ENCODE measurements around the gene HLA-DQA1. TPM values are rescaled to one million over a fixed set of nuclear protein-coding genes. Genes with fewer than 3 reads are reported as not detected.

The HLA-DQA1 gene
- total and polyA plus RNA-seq, 9 of the 15 experiments (the other 6 are each of a cell fraction or from before 2014, with no cell fraction given), result 0.04 to 0.49 TPM; not detected in 7

- peak; percentile 32; the same call in 1 of the 2 replicates for TF ChIP-seq SMC3 (conservative IDR thresholded peaks at IDR 0.05; ENCODE audit: insufficient read depth, low read depth, low read length)
- no peak for TF ChIP-seq ELF4 (CRISPR knock-in tag; IDR thresholded peaks at IDR 0.05)
- TF ChIP-seq SMAD3 (CRISPR knock-in tag; conservative IDR thresholded peaks at IDR 0.05), result no peak
- TF ChIP-seq PHF8 (IDR thresholded peaks at IDR 0.05; ENCODE audit: borderline replicate concordance, low read length), result no peak
- peak; percentile 42 to 74 (median 65) for TF ChIP-seq CTCF (IDR thresholded peaks at IDR 0.05 in 2 of 3, conservative IDR thresholded peaks at IDR 0.05 in 1 of 3; ENCODE audit: insufficient read depth in 2 of 3, low read depth in 1 of 3, low read length in 3 of 3)
- TF ChIP-seq PATZ1 (CRISPR knock-in tag; IDR thresholded peaks at IDR 0.05; ENCODE audit: borderline replicate concordance), result no peak
- TF ChIP-seq NR2C2 (CRISPR knock-in tag; IDR thresholded peaks at IDR 0.05), result no peak
- no peak for TF ChIP-seq NR2C2 (tag; IDR thresholded peaks at IDR 0.05)
- no peak for TF ChIP-seq POLR3G (IDR thresholded peaks at IDR 0.05; ENCODE audit: extremely low read depth, insufficient read length, insufficient replicate concordance)
- TF ChIP-seq CREBBP (IDR thresholded peaks at IDR 0.05; ENCODE audit: low read depth, low read length), result no peak
- TF ChIP-seq MBD1 (CRISPR knock-in tag; IDR thresholded peaks at IDR 0.05), result no peak
- TF ChIP-seq ZNF639 (CRISPR knock-in tag; conservative IDR thresholded peaks at IDR 0.05 in 1 of 2, IDR thresholded peaks at IDR 0.05 in 1 of 2), result no peak
- TF ChIP-seq NONO (IDR thresholded peaks at IDR 0.05; ENCODE audit: low read depth in 2 of 2, low read length in 1 of 2), result no peak
- TF ChIP-seq HOXB6 (CRISPR knock-in tag; IDR thresholded peaks at IDR 0.05; ENCODE audit: borderline replicate concordance), result no peak
- no peak for TF ChIP-seq ZSCAN32 (CRISPR knock-in tag; IDR thresholded peaks at IDR 0.05)
Observed at GRCh38 chr6:32692019-32692418, 54.8 kb downstream of the HLA-DQA1 start (continued).
